Hepatocyte (in vitro differentiated cells): ENCODE data around the gene NEDD4L. TPM values are rescaled to one million over a fixed set of nuclear protein-coding genes. Genes with fewer than 3 reads are reported as not detected.

Source experiments
- DNase-seq: peaks from one replicate; pipeline ENCODE4 v3.0.0-alpha.2; 2016; ENCODE audit warnings: low spot score
- H2AFZ ChIP-seq: fragments of 200-600 bp; sonication (generic); 2 replicates; pipeline ENCODE4 v1.6.0; 2016; ENCODE audit warnings: antibody characterized with exemption, mild to moderate bottlenecking
- H3K27ac ChIP-seq: fragments of 200-600 bp; sonication (generic); 2 replicates; pipeline ENCODE4 v1.5.1; 2016; ENCODE audit warnings: mild to moderate bottlenecking
- H3K27me3 ChIP-seq: fragments of 200-600 bp; sonication (generic); 2 replicates; pipeline ENCODE4 v1.6.1; 2016
- H3K36me3 ChIP-seq: fragments of 200-600 bp; sonication (generic); replicated peaks from 2 replicates; pipeline ENCODE4 v1.5.1; 2016; ENCODE audit warnings: low read depth; ENCODE audit not compliant: insufficient read depth
- H3K4me1 ChIP-seq: fragments of 200-600 bp; sonication (generic); 2 replicates; pipeline ENCODE4 v1.5.1; 2016; ENCODE audit warnings: mild to moderate bottlenecking, moderate library complexity; ENCODE audit not compliant: insufficient read depth
- H3K4me2 ChIP-seq: fragments of 200-600 bp; sonication (generic); 2 replicates; pipeline ENCODE4 v1.6.0; 2016
- H3K4me3 ChIP-seq: fragments of 200-600 bp; sonication (generic); 2 replicates; pipeline ENCODE4 v1.5.1; 2016; ENCODE audit warnings: mild to moderate bottlenecking
- H3K79me2 ChIP-seq: fragments of 200-600 bp; sonication (generic); 2 replicates; pipeline ENCODE4 v1.6.0; 2017; ENCODE audit warnings: mild to moderate bottlenecking
- H3K9me2 ChIP-seq: fragments of 200-600 bp; sonication (generic); replicated peaks from 2 replicates; pipeline ENCODE4 v1.6.0; 2017; ENCODE audit warnings: mild to moderate bottlenecking; ENCODE audit not compliant: insufficient read depth
- H3K9me3 ChIP-seq: fragments of 200-600 bp; sonication (generic); 2 replicates; pipeline ENCODE4 v1.5.1; 2016; ENCODE audit warnings: low read depth, mild to moderate bottlenecking
- H4K20me1 ChIP-seq: fragments of 200-600 bp; sonication (generic); 2 replicates; pipeline ENCODE4 v1.6.0; 2016; ENCODE audit warnings: mild to moderate bottlenecking; ENCODE audit not compliant: insufficient read depth, poor library complexity, severe bottlenecking
- CTCF ChIP-seq: fragments of 200-600 bp; sonication (generic); IDR thresholded peaks from 2 replicates; pipeline ENCODE4 v1.5.1; 2016; ENCODE audit warnings: antibody characterized with exemption, mild to moderate bottlenecking; ENCODE audit not compliant: poor library complexity
- EZH2 ChIP-seq: fragments of 200-600 bp; sonication (generic); IDR thresholded peaks from 2 replicates; pipeline ENCODE4 v1.6.1; 2016; ENCODE audit warnings: antibody characterized with exemption, mild to moderate bottlenecking, borderline replicate concordance
- EZH2phosphoT487 ChIP-seq: fragments of 200-600 bp; sonication (generic); IDR thresholded peaks from one replicate; pipeline ENCODE4 v1.6.1; 2018; ENCODE audit warnings: antibody characterized with exemption, mild to moderate bottlenecking, low read depth, moderate library complexity; ENCODE audit not compliant: unreplicated experiment, severe bottlenecking
- WGBS: methylation state at CpG from one replicate; pipeline ENCODE4 v1.1.6; 2016; ENCODE audit warnings: low lambda C conversion rate; ENCODE audit errors: missing lambda C conversion rate; 5-methylcytosine and 5-hydroxymethylcytosine counted together
- polyA plus RNA-seq: library from polyadenylated mRNA; unstranded; fragments of >200 nt; fragmentation: Nextera tagmentation; extraction: Ambion mirVana; gene quantifications from 2 replicates; pipeline ENCODE4 v1.2.1, GENCODE V29; 2016
- total RNA-seq: library from RNA; depleted of rRNA; stranded (reverse); fragments of >200 nt; gene quantifications from 2 replicates; pipeline ENCODE4 v1.2.3, GENCODE V29; 2014

Gene NEDD4L
- total and polyA plus RNA-seq, 2 experiments from 2014 or later, result 104 to 140 TPM

DNA sequence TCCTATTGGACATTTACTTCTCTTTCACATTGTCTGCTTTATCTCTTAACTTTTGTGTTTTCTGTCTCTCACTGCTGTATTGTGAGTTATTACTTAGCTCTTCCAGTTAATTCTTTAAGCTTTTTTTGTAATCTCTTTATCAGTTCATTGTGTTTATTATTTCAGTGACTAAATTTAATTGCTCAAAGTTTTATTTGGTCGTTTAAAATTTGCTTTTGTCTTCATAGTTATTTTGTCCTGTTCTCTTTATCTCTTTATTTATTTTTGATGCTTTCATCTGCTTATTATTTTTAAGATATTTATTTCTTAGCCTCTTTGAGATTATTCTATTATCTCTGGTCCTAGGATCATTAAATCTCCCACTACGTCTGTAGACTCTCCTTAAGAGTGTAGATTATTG is 316.3 kb downstream of the NEDD4L start:
- Histone ChIP-seq H3K4me2 (no peak overlapping the region), H3K4me1 (peaks cover 15% of the 10 kb centered on the region), H3K27ac (no peak overlapping the region), H3K79me2 (peaks cover 4% of the 10 kb centered on the region), H2AFZ (no peak overlapping the region), H3K4me3 (no peak overlapping the region), H3K27me3 (no peaks in the 10 kb centered on the region), H3K36me3 (no peaks in the 10 kb centered on the region), H3K9me3 (no peaks in the 10 kb centered on the region), H4K20me1 (no peaks in the 10 kb centered on the region), H3K9me2 (no peaks in the 10 kb centered on the region)
- no peak for TF ChIP-seq EZH2
- no peak for TF ChIP-seq EZH2phosphoT487
- no peak for TF ChIP-seq CTCF
- DNase-seq, result no peak
- WGBS, result 61% methylated on average over 2 of the region's 2 CpGs

DNA sequence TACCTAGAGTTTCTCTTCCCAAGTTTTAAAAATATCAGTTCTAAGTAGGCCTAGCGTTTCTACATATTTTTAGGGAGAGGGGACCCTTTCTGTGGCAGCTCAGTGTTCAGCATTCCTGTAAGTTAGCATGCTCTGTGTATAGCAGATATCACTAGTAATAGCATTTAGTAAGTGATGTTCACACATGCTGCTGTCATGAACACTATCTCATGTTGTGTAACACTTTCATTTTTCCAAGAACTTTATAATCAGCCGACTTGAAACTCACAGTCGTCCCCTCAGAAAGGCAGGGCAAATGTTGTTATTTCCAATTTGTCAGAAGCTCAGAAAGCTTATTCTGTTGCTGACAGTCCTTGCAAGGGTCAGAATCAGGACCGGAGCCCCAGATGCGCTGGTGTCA is 317.2 kb downstream of the NEDD4L start:
- H4K20me1 ChIP-seq, result no peaks in the 10 kb centered on the region
- H3K36me3 ChIP-seq, result no peaks in the 10 kb centered on the region
- H3K4me2 ChIP-seq, result peak overlapping the region; percentile 50
- peaks cover 4% of the 10 kb centered on the region for H3K79me2 ChIP-seq
- H3K4me1 ChIP-seq, result peaks cover 15% of the 10 kb centered on the region
- no peak overlapping the region for H3K4me3 ChIP-seq
- H3K27me3 ChIP-seq, result no peaks in the 10 kb centered on the region
- 82% methylated on average over 5 of the region's 5 CpGs for WGBS
- H3K27ac ChIP-seq, result peak overlapping the region; percentile 89
- no peak for DNase-seq
- H3K9me2 ChIP-seq, result no peaks in the 10 kb centered on the region
- no peaks in the 10 kb centered on the region for H3K9me3 ChIP-seq
- TF ChIP-seq CTCF (no peak), EZH2phosphoT487 (no peak), EZH2 (no peak)
- no peak overlapping the region for H2AFZ ChIP-seq

DNA sequence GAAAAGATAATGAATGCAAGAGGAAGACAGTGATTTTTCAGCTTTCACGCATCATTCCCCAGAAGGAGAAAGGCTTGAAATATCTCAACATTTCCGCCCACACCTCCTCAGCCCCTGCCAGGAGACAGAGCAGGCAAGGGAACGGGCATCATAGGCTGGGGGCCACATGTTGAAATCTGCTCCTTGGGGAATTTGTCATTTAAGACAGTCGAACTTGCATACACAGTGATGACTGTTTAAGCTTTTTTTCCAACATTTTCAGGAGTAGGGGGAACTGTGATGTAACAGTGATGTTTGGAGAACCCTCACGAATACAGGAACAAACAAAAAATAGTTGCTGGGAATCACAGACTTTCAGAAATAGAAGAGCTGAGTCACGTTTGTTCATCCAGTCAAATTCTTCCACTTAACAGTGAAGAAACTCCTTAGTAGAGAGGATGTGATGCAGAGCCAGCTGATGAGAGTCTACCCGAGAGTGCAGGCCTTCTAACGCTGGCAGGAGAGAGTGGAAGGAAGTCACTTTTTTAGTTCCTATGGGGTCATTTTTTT is 318.1 kb downstream of the NEDD4L start:
- peak overlapping the region; percentile 89 for H3K27ac ChIP-seq

More for the DNA sequence above, 318.1 kb downstream of the NEDD4L start:
- Histone ChIP-seq H3K27me3 (no peaks in the 10 kb centered on the region), H2AFZ (no peak overlapping the region), H3K36me3 (no peaks in the 10 kb centered on the region), H3K9me2 (no peaks in the 10 kb centered on the region), H3K4me1 (peaks cover 15% of the 10 kb centered on the region), H4K20me1 (no peaks in the 10 kb centered on the region), H3K9me3 (no peaks in the 10 kb centered on the region), H3K4me2 (peak overlapping the region; percentile 50), H3K79me2 (peaks cover 4% of the 10 kb centered on the region), H3K4me3 (no peak overlapping the region)
- TF ChIP-seq CTCF (no peak), EZH2 (no peak), EZH2phosphoT487 (no peak)
- peak; percentile 51 for DNase-seq
- WGBS, result 75% methylated on average over 8 of the region's 8 CpGs
